ENCODE measurements around the gene SLC16A7.

SLC16A7 gene

DNA sequence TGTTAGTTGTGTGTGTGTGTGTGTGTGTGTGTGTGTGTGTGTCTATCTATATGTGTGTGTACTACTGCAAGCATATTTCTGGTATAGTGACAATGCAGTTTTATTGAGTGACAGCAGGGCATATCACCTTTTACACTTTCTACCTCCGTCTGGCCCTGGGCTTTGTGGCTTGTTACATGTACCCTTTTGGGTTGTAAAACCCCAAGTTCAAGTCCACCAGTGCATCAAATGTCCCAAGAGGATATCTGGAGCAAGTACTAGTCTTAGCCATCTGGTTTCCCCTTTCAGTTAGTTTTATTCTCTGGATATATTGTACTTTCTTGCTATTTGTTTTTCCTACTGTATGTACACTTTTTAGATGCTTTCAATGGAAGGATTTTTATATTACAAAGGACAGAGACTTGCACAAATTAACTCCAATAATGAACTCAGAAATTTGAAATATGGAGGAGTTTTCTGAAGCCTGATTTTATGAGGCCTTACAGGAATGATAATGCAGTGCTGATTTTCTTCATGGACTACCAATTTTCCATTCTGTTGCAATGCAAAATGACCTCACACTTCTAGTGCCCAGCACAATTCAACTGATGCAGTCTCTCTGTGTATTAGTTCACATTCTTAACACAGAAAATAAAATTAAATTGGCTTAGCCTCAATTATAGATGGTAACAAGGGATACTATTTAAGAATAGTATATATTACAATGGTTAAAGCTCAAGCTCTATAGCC lies 29.1 kb downstream of the SLC16A7 start:
- DNase-seq (ENCODE audit: low read depth in 2 of 2), result no peak

DNA sequence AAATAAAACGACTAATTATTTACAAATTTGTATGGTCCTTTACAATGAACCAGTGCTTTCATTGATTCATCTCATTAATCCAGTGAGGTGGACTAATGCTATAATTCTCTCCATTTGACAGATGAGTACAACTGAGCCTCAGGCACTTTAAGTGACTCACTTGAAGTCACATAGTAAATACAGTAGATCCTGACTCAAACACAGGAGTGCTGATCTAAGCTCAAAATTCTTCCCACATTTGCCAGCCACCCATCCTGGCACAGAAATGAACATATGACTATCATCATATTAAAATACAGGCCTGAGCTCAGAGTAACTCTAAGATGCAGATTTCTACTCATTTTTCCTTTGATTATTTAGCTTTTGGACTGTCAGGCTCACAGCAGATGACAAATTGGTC lies 30.6 kb downstream of the SLC16A7 start:
- no peak for DNase-seq (ENCODE audit: low read depth in 2 of 2)

DNA sequence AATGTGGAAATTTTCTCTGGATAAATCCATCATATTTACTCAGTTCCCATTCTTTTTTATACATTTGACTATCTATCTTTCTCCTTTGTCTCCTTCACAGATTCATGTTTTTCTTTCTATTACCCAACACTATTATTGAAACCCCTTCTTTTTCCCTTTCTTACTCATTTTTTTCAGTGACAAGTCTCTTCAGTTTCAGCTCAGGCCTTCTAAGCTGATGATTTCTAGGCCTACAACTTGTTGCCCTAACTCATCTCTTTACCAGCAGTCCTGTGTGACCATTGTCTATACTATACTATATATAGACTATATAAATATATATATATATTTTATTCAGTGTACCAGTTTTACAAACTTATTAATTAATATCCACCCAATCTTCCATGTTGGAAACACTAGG lies 31.8 kb downstream of the SLC16A7 start:
- no peak for DNase-seq (ENCODE audit: low read depth in 2 of 2)

DNA sequence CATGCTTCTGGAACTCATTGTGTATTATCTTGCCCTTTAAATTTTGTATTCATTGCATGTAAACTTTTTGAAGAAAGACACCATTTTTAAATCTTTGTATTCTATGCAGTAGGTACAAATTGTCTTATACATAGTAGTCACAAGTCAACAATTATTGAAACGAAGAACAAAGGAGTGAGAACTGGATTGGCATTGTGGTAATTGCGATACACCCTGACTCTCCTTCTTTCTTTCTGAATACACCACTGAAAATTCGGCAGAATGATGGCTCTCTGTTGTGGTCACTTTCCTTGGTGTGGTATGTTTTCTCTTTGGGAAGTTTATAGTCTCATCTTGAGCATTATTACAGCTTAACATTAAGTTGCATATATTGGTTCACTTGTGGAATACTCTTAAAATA lies 34.1 kb downstream of the SLC16A7 start:
- DNase-seq (ENCODE audit: low read depth in 2 of 2), result no peak

DNA sequence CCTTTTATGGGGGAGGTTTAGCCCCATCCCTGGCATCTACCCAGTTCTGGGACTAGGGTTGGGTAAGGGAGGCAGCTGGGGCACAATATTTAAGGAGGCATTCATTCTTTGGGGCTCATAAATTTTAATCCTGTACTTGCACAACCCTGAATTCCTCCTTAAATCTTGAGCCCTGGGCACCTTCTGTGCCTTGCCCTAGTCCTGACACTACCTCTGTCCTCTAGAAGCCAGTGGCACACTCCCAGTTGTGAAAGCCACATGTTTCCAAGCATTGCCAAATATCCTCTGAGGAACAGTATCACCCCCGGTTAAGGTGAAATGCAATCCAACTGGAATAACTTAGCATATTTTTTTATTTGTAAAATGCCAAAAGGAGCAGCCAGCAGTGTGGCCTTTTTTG lies 36.6 kb downstream of the SLC16A7 start:
- no peak for DNase-seq (ENCODE audit: low read depth in 2 of 2)

DNA sequence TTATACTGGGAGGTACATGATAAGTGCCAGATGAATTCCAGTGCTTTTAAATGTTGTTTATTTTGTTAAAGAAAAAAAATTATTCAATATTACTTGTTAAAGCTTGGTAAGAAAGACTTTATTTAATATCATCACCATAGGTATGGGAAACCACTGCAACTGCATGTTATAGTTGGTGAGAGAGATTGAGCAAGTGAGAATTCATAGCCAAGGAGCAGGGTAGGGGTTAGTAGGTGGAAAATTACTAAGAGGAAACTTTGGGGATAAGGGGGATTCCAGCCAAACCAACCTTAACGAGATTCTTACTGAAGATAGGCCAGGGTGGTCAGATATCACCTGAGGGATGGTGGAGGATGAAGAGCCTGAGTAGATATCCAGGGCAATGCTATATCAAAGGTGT lies 38.4 kb downstream of the SLC16A7 start:
- DNase-seq (ENCODE audit: low read depth in 2 of 2), result no peak

DNA sequence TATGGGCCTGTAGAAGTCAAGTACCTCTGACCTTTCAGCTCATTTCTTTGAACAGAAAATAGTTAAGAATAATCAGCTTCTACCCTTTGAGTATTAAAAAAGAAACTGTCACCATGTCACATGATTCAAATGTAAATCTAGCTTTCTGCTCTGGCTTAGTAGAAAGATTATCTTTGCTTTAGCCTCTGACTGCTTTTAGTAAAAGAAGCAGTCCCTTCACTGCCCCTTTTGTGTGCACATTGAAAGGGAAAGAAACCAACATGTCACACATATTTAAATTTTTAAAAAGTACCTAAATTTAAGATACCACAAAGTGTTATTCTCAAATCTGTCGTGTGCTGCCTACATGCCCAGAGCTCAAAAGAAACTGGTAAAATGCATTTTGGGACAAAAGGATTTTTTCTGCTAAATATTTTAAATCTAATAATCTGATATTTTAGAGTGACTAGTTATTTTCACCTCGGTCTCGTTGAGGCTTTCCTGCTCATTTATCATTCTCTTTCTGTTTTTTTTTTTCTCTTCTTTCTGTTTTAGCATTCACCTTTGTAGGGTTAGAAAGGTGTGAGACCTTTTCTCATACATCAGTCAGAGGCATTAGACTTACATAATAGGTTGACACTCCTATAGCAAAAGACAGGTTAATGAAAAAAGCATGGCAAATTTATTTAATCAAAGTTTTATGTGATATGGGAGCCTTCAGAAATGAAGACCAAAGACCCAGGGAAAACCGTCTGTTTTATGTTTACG lies 41.3 kb downstream of the SLC16A7 start:
- DNase-seq (ENCODE audit: low read depth in 2 of 2), result no peak

DNA sequence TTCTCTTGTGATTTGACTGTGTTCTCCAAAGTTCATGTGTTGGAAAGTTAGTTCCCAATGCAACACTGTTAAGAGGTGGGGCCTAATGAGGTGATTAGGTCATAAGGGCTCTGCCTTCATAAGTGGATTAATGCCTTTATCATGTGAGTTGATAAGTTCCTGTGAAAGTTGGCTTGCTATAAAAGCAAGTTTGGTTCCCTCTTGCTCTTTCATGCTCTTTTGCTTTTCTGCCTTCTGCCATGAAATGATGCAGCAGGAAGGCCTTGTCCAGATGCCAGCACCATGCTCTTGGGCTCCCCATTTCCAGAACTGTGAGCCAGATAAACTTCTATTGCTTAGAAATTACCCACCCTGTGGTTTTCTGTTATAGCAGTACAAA lies 41.9 kb downstream of the SLC16A7 start:
- DNase-seq (ENCODE audit: low read depth in 2 of 2), result no peak

DNA sequence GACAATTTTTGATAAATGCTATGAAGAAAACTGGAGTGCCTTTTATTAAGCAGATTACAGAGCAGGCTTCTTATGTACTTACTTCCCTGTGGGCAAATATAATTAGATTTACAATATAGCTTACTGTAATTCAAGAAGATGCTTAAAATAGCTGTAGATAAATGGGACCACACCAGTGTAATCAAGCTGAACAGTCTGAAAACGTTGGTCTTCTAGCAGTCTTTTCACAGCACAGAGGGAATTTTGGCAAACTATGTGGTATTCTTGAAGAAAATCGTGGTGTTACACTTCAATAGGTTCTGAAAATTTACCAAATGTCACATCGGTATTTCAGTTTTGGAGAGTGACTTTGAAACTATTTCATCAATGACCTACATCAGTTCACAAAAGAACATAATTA lies 47.7 kb downstream of the SLC16A7 start:
- no peak for DNase-seq (ENCODE audit: low read depth in 2 of 2)

DNA sequence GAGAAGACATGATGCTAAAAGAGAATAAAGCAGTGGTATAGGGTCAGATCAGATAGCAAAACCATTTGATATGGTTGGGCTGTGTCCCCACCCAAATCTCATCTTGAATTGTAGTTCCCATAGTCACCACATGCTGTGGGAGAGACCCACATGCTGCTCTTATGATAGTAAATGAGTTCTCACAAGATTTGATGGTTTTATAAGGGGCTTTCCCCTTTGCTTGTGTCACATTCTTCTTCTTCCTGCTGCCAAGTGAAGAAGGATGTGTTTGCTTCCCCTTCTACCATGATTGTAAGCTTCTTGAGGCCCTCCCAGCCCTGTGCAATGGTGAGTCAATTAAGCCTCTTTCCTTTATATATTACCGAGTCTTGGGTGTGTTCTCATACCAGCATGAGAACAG lies 49.4 kb downstream of the SLC16A7 start:
- DNase-seq (ENCODE audit: low read depth in 2 of 2), result no peak

DNA sequence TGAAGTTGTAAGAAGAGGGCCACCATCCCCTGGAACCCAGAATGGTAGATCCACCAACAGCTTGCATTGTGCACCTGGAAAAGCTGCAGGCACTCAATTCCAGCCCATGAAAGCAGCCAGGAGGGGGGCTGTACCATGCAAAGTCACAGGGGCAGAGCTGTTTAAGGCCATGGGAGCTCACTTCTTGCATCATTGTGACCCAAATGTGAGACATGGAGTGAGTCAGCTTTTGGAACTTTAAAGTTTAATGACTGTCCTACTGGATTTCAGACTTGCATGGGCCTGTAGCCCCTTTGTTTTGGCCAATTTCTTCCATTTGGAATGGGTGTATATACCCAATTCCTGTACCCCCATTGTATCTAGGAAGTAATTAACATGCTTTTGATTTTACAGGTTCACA lies 50.8 kb downstream of the SLC16A7 start:
- no peak for DNase-seq (ENCODE audit: low read depth in 2 of 2)

DNA sequence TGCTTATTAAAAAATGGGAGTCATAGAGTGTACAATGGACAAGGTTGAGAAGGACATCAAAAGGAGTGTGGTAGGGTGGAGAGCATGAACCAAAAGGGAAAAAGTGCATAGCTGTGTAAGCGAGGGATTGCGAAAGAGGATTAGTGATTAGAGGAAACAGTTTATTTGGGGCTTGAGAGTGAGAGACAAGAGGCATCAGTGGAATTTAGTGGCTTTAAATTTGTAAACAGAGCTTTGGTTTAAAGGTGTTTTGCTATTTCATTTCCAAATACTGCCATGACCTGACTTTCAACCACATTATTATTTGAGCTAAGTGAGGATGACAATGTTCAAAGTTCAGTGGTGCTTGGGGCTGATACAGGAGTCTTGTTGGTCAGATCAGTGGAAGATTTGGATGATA lies 53.4 kb downstream of the SLC16A7 start:
- DNase-seq (ENCODE audit: low read depth in 2 of 2), result no peak

DNA sequence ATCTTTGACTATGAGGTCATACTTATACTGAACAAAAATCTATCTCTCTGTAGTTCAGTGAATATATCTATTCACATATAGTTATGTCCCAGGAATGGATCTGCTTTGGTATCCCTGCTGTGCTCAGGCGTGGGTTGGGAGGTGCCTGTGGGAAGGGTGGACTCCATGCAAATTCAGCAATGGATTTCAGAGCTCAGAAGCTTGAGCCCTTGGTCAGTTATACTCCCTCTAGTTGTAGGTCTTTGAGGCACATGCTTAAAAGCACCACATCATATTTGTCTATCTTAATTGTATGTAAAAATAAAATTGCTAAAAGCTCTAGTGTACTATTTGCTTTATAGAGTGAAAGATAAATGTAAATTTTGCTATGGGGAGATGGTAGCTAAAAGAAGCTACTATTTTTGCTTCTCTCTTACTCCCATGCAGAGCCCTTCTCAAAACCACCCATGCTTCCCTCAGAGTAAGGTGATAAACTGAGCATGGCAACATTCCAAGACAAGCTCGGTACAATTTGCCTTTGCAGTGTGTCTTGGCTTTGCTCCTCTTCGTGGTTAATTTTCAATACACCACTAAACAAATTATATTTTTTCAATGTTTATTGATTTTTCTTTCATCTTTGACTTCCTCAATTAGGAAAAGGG lies 54.9 kb downstream of the SLC16A7 start:
- no peak for DNase-seq (ENCODE audit: low read depth in 2 of 2)

DNA sequence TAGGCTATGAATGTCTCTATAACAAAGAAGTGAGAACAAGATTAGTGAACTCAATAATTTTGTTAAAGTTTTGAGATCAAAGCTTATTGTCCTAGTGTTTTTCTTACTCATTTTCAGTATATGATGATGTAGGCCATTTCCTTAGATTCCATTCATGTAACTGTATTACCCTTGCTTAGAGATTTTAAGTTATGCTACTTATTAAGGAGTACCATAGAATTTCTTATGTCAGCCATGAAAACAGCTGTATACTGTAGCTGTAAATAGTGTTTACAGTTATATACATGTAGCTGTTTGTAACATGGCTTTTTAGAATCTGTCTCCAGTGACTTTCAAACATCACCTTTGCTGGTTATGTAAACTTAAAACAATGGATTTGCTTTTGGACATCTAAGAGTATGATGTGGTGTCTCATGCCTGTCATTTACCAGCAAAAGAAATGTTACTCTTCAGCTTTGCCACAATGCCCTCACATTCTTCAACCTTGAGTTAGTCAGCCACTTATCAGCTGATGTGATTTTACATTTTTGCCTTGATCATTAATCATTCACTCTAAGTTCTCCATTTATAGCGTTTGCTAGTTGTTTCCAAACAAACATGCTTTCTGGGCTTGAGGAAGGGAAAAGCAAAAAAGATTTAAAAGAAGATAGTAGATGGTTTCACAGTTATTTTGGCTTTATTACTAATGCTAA lies 55.5 kb downstream of the SLC16A7 start:
- no peak for DNase-seq (ENCODE audit: low read depth in 2 of 2)

DNA sequence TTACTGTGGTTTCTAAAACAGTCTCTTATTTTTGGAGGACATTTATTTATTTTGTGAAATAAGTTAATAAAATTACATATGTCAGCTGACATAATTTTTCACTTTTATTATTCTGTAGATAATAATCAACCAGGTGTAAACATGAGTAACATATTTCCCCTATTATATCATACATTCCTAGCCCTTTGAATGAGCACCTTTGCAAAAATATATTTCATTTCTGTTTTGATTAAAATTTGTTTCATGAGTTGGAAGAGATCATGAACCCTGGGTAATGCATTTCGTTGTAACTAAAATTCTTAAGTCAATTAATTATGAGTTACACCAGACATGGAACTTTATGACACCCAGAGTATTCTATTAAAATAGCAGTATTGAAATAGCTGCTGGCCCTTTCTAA lies 56.3 kb downstream of the SLC16A7 start:
- DNase-seq (ENCODE audit: low read depth in 2 of 2), result no peak

DNA sequence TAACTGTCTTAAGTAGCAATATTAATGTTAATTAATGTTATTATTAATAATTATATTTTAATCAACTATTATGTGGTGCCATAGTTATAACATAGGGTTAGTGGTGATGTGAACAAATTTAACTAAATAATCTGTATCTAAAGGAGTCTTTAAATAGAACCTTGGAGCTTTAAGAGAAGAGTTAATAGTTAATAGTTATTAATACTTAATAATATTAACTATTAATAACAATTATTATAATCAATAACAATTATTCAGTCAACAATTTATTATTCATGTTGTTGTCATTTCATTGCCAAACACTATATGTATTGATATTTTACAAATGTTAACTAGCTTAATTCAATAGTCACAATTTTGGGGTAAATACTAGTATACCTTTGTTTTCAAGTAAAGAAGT lies 58.2 kb downstream of the SLC16A7 start:
- no peak for DNase-seq (ENCODE audit: low read depth in 2 of 2)

DNA sequence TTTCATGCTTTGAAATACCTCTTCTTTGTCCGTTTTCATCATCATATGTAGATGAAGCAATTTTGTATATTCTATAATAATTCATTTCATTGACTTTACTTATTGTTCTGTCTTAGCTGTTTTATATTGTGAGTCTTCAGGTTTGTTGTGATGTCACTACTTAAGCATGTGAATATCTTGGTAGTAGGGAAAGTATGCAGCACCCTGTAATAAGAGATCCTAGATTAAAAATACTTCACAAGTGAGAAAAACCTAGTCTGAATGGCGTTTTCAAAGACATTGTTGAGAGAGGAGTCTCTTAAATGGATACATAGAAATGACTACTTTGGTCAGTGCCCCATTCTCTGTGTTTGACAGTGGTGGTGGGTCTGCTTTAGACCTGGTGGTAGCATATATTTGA lies 61.4 kb downstream of the SLC16A7 start:
- DNase-seq (ENCODE audit: low read depth in 2 of 2), result no peak

DNA sequence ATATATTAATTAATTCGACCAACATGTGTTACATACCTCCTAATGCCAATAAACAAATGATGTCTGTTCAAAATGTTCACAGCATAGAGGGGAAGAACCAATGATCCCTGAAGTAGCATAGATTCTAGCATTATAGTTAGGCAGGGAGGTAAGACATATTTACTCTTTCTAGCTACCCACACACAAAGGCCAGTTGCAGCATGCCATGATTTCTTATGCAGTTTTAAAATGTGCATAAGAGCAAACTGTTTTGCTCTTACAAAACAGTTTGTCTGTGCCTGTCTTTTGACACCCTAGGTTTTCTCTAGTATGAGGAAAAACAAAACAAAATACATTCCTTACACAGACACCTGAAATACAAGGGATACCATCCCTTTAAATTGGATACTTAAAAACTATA lies 61.9 kb downstream of the SLC16A7 start:
- DNase-seq (ENCODE audit: low read depth in 2 of 2), result no peak

DNA sequence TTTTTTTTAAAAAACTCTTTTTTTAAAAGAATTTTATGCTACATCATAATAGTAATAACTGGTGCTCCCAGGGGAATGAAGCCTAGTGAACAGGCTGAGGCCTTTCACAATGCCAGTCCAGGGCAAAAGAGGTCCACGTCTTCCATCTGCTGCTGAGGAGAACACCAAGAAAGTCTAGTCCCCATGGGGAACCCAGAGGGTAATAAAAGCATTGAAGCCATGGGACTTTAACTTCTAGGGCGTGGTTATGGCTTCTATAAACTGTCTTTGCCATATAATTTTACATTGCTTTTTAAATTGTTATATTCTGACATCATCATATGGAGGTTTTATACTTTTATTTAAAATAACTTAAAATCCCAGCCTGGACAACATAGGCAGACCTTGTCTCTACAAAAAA lies 64.3 kb downstream of the SLC16A7 start:
- no peak for DNase-seq (ENCODE audit: low read depth in 2 of 2)

DNA sequence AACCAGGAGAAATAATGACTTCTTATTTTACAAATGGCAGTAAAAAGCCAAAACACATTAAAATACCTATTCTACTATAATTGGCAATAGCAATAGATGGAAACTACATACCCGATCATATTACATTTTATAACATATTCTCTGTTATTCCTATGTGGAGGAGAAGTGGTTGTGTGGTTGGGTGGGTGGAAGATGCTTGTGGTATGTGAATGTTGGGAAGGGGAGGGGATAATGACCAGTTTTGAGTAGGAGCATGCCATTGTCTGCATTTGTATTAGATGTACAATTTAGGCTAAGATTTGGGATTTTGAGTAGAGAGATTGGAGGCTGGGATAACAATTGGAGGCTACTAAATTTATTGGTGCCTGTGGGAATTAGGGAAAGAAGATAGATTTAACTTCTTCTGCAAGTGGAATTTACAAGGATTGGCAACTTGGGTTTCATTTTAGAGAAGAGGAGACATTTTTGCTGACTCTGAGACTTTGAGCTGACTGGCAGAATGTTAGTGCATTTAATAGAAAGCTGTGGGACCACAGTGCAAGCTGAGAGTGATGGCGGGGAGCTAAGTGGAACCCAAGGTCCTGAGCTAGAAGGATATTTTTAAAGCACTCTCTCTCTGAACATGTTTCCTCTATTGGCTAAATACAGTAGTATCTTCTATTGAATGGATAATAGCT lies 65.2 kb downstream of the SLC16A7 start:
- no peak for DNase-seq (ENCODE audit: low read depth in 2 of 2)

DNA sequence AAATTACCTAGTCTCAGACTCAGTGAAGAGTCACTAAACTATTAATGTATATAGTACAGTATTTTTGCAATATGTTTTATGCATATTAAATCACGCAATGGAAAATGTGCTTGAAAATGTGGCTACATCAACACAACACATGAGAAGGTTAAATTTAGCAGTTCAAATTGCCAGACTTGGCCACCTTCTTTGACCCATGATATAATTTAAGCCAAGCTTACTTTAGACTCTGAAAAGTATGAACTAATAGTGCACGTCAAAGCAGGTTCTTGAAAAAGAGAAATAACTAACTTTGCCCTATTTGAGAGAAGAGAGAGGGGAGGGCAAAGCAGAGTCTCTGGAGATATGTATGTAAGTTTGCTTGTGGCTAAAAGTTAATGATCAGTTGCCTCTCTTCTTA lies 68.7 kb downstream of the SLC16A7 start:
- no peak for DNase-seq (ENCODE audit: low read depth in 2 of 2)

DNA sequence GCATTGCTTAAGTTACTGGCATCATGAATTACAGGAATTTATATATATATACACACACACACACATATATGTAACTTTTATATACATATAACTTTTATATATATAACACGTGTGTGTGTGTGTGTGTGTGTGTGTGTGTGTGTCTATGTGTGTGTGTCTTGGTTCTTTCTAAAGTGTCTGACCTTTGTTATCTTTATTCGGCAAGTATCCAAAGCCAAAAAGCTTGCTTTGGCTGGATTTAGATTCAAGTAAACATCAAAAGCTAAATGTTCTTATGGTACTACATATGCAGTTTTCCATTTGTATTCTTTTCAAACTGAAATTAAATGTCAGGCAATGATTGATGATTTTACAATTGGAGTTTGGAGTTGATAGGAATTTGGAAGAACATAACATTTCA lies 69.9 kb downstream of the SLC16A7 start:
- DNase-seq (ENCODE audit: low read depth in 2 of 2), result no peak
